BLaER1 treated with 17β-estradiol and CSF1 and Interleukin-3, amounts not matched to agents 10 nM and 100 nM (cell line): ENCODE results near the gene FAM136A.
A peak's percentile ranks its signal among the peaks of the same experiment; 100 is the strongest.

ENCODE experiments used
- H3K27ac ChIP-seq, 11 experiments: shearing (Covaris generic); formaldehyde crosslinking; 2 replicates each; pipeline ENCODE4 v1.8.1; 2022
- H3K27me3 ChIP-seq, 11 experiments: shearing (Covaris generic); formaldehyde crosslinking; 2 replicates each; pipeline ENCODE4 v1.8.1; 2022
- H3K36me3 ChIP-seq, 11 experiments: shearing (Covaris generic); formaldehyde crosslinking; 2 replicates each; pipeline ENCODE4 v1.8.1; 2022
- H3K4me1 ChIP-seq, 10 experiments: shearing (Covaris generic); formaldehyde crosslinking; 2 replicates each; pipeline ENCODE4 v1.8.1; 2022
- H3K4me2 ChIP-seq, 11 experiments: shearing (Covaris generic); formaldehyde crosslinking; 2 replicates each; pipeline ENCODE4 v1.8.1; 2022
- H3K4me3 ChIP-seq, 10 experiments: shearing (Covaris generic); formaldehyde crosslinking; 2 replicates each; pipeline ENCODE4 v1.8.1; 2022
- H3K9ac ChIP-seq, 11 experiments: shearing (Covaris generic); formaldehyde crosslinking; 2 replicates each; pipeline ENCODE4 v1.8.1; 2022
- H3K9me3 ChIP-seq, 11 experiments: shearing (Covaris generic); formaldehyde crosslinking; replicated peaks in 1 of 11; 2 replicates each; pipeline ENCODE4 v1.8.1; 2022
- H4K20me1 ChIP-seq, 11 experiments: shearing (Covaris generic); formaldehyde crosslinking; 2 replicates each; pipeline ENCODE4 v1.8.1; 2022
- Cebpa-rat ChIP-seq, 11 experiments: shearing (Covaris generic); IDR thresholded peaks; 2 replicates each; pipeline ENCODE4 v1.8.1; 2022

Gene FAM136A

DNA sequence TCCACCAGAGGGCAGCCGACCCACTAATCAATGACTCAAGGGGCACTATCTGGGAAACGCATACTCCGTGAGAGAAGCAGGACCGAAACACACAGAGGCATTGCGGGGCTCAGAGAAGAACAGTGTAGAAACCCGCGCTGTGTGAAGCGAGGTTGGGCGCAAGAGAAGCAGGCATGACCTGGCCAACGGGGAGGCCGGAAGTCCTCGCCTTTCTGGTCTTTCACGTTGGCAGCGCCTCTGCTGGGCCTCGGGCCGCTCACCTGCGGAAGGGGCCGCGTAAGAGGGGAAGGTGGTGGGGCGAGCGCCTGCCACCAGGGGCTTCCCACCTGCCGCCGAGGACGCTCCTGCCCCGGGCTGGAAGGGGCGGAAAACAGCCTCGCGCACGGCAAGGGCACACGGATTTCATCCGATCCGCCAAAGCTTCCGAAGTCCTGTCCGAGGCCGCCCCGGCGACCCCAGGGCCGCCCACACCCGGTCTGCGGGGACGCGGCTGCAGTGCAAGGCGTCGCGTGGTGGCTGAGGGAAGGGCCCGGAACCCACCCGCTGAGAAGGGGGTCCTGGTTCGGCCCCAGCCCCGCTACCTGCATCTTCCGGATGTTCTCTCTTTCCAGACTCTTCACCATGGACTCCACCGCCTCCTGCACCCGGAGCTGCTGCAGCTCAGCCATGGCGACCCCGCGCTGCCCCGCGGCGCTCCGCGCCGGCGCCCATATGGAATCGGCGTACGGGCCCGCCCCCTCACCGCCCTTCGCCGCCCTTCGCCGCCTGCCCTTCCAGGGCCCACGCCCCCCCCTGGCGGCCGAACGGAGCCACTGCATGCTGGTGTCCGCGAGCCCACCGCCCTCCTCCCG lies at the start of gene FAM136A:
Gene FAM136A (minus strand): TSS at position 724 of the 851 bp plus-strand sequence. CDS start 56 bp downstream, at position 668.
- no peaks in the 10 kb centered on the region for H3K27me3 ChIP-seq
- H3K4me2 ChIP-seq, result peak within 1 kb of the TSS; percentile 79 to 95 (median 88)
- H4K20me1 ChIP-seq, result peaks cover 0 to 10% (median 5%) of the 10 kb centered on the region in 11 experiments; a peak in 5 of 22 replicates
- peaks cover 0 to 6% (median 0%) of the 10 kb centered on the region in 11 experiments; a peak in 5 of 22 replicates for H3K9me3 ChIP-seq
- TF ChIP-seq Cebpa-rat (IDR thresholded peaks at IDR 0.05), result no peak
- peaks cover 9 to 23% (median 15%) of the 10 kb centered on the region in 10 experiments for H3K4me1 ChIP-seq
- peak within 1 kb of the TSS; percentile 85 to 99 (median 92) for H3K4me3 ChIP-seq
- peaks cover 39 to 45% (median 42%) of the 10 kb centered on the region in 11 experiments for H3K36me3 ChIP-seq
- peak within 1 kb of the TSS; percentile 80 to 94 (median 89) for H3K27ac ChIP-seq
- peak within 1 kb of the TSS; percentile 88 to 96 (median 91) for H3K9ac ChIP-seq

DNA sequence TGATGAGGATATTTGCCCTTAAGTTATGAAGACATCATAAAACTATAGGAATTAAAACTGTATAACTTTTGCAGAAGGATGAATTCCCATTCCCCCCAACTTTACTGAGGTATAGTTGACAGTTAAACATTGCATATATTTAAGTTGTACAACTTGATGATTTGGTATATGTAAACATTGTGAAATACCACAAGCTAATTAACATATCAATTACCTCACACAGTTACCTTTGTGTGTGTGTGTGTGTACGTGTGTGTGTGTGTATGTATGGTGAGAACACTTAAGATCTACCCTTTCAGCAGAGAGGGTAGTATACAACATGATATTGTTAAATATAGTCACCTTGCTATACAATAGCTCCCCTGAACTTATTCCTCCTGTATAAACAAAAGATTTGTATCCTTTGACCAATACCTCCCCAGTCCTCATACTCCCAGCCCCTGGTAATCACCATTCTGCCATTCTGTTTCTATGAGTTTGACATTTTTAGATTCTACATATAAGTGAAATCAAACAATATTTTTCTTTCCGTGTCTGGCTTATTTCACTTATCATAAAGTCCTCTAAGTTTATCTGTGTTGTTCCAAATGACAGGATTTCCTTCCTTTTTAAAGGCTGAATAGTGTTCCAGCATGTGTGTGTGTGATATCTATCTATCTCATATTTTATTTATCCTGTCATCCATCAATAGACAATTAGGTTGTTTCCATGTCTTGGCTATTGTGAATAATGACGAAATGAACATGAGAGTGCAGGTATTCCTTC lies 48.2 kb upstream of the FAM136A start:
- Histone ChIP-seq H3K36me3 (no peaks in the 10 kb centered on the region), H3K9ac (no peak overlapping the region), H3K27ac (no peak overlapping the region), H4K20me1 (no peaks in the 10 kb centered on the region), H3K4me1 (no peaks in the 10 kb centered on the region), H3K9me3 (no peaks in the 10 kb centered on the region), H3K4me2 (no peak overlapping the region), H3K27me3 (no peaks in the 10 kb centered on the region), H3K4me3 (no peak overlapping the region)
- no peak for TF ChIP-seq Cebpa-rat (IDR thresholded peaks at IDR 0.05)

DNA sequence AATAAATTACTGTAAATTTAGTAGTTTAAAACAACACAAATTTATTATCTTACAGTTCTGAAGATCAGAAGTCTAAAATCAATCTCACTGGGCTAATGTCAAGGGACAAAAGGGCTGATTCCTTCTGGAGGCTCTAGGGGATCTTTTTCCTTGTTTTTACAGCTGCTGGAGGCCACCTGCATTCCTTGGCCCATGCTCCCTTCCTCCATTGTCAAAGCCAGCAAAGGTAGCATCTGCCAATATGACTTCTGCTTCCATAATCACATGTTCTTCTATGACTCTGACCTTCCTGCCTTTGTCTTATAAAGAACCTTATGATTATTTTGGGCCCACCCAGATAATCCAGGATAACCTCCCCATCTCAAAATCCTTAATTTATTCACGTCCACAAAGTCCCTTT lies 46.0 kb upstream of the FAM136A start:
- Histone ChIP-seq H3K4me2 (no peak overlapping the region), H3K9me3 (no peaks in the 10 kb centered on the region), H3K4me3 (no peak overlapping the region), H3K27ac (no peak overlapping the region), H3K9ac (no peak overlapping the region), H3K4me1 (no peaks in the 10 kb centered on the region), H3K36me3 (no peaks in the 10 kb centered on the region), H4K20me1 (no peaks in the 10 kb centered on the region), H3K27me3 (no peaks in the 10 kb centered on the region)
- TF ChIP-seq Cebpa-rat (IDR thresholded peaks at IDR 0.05), result no peak

DNA sequence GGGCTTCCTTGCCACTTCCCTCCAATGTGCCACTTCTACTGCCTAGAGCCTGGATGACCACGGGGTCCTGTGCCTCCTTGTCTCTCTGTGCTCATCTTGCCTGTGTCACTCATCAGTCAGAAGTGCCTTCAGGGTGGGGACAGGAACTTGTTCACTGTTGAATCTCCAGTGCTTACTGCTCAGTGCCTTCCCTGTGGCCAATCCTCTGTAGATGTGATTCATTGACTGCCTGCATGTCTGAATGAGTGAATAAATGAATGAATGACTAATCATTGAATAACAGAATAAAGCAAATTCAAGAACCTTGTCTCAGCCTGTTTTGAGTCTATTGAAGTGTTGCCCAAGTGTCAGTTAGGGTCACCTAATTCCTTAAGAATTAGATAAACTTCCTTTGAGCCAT lies 42.3 kb upstream of the FAM136A start:
- no peaks in the 10 kb centered on the region for H4K20me1 ChIP-seq
- no peak overlapping the region for H3K4me3 ChIP-seq
- H3K4me1 ChIP-seq, result peaks cover 7 to 13% (median 11%) of the 10 kb centered on the region in 10 experiments
- no peak overlapping the region for H3K9ac ChIP-seq
- H3K4me2 ChIP-seq, result no peak overlapping the region
- no peak overlapping the region for H3K27ac ChIP-seq
- no peaks in the 10 kb centered on the region for H3K9me3 ChIP-seq
- no peak for TF ChIP-seq Cebpa-rat (IDR thresholded peaks at IDR 0.05)
- H3K36me3 ChIP-seq, result no peaks in the 10 kb centered on the region
- no peaks in the 10 kb centered on the region for H3K27me3 ChIP-seq

DNA sequence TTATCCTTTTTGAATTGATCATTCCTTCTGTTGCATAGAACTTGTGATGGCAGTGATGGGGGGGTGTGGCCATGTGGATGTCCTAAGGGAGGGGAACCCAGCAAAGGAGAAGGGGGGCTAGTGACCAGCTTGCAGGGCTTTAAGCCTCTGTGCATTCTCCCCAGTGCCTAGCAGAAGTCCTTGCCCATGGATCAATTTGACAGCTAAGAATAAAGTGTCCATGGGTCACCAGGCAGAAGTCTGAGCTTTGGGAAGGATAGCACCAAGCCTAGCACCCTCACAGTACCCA lies 39.6 kb upstream of the FAM136A start:
- H3K4me3 ChIP-seq, result no peak overlapping the region
- H3K4me1 ChIP-seq, result peaks cover 7 to 13% (median 11%) of the 10 kb centered on the region in 10 experiments
- no peaks in the 10 kb centered on the region for H3K36me3 ChIP-seq
- H4K20me1 ChIP-seq, result no peaks in the 10 kb centered on the region
- no peaks in the 10 kb centered on the region for H3K9me3 ChIP-seq
- H3K4me2 ChIP-seq, result peak overlapping the region in 10 of 11 experiments; percentile 18 to 76 (median 48); a peak in 15 of 22 replicates
- 0 out of 22 replicates have a peak overlapping the region, but pooled peaks of 1 of the 11 experiments have one; percentile 16 for H3K9ac ChIP-seq
- no peak for TF ChIP-seq Cebpa-rat (IDR thresholded peaks at IDR 0.05)
- H3K27ac ChIP-seq, result peak overlapping the region in 3 of 11 experiments; percentile 3 to 11 (median 7); a peak in 2 of 22 replicates
- H3K27me3 ChIP-seq, result no peaks in the 10 kb centered on the region

DNA sequence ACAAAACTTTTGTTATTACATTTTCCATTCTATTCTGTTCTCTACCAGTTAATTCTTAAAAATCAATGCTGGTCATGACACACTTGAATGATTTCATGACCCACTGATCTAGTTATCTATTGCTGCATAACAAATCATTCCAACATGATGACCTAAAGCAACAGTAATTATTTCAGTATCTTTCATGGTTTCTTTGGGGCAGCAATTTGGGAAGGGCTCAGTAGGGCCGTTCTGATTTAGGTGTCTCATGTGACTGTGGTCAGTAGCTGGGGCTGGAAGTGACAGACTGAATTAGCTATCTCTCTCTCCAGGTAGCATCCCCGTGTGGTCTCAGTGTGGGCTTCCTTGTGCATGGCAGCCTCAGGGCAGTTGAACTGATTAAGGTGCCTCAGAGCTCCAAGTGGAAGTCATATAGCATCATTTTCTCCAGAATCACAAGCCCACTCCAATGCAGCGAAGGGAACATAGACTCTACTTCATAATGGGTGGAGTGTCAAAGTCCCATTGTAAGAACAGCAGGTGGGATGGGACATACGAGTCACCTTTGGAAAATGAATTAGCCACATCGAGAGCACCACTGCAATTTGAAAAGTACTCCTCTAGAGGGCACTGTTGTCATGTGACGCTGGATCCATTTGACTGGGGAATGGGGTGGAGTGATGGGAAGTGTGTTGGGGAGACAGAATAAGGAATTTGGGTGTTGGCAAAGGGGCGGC lies 39.1 kb upstream of the FAM136A start:
- no peaks in the 10 kb centered on the region for H4K20me1 ChIP-seq
- H3K9ac ChIP-seq, result no peak overlapping the region
- H3K4me3 ChIP-seq, result no peak overlapping the region
- H3K4me2 ChIP-seq, result peak overlapping the region in 3 of 11 experiments; percentile 43 to 76 (median 73); a peak in 5 of 22 replicates
- H3K27me3 ChIP-seq, result no peaks in the 10 kb centered on the region
- no peaks in the 10 kb centered on the region for H3K9me3 ChIP-seq
- TF ChIP-seq Cebpa-rat (IDR thresholded peaks at IDR 0.05), result no peak
- H3K36me3 ChIP-seq, result no peaks in the 10 kb centered on the region
- H3K4me1 ChIP-seq, result peaks cover 7 to 13% (median 11%) of the 10 kb centered on the region in 10 experiments
- no peak overlapping the region for H3K27ac ChIP-seq

DNA sequence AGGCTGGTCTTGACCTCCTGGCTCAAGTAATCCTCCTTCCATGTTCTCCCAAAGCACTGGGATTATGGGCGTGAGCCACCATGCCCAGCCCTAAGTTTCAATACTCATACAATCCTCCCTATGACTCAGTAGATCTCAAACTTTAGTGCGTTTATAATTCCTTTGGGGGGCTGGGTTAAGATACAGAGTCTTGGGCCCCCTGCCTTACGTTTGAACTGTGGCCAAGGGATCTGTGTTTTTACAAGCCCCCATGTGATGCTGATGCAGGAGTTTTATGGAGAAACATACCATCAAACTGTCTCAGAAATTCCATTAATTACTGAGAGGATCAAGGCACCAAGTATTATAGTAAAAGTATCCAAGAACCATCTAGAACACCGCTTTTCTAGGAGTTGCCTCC lies 38.2 kb upstream of the FAM136A start:
- no peak for TF ChIP-seq Cebpa-rat (IDR thresholded peaks at IDR 0.05)
- H3K9ac ChIP-seq, result peak overlapping the region in 1 of 11 experiments; percentile 37; a peak in 1 of 22 replicates
- no peaks in the 10 kb centered on the region for H3K27me3 ChIP-seq
- no peak overlapping the region for H3K4me3 ChIP-seq
- no peaks in the 10 kb centered on the region for H3K9me3 ChIP-seq
- peaks cover 7 to 13% (median 11%) of the 10 kb centered on the region in 10 experiments for H3K4me1 ChIP-seq
- H3K36me3 ChIP-seq, result no peaks in the 10 kb centered on the region
- no peaks in the 10 kb centered on the region for H4K20me1 ChIP-seq
- H3K4me2 ChIP-seq, result no peak overlapping the region
- no peak overlapping the region for H3K27ac ChIP-seq

DNA sequence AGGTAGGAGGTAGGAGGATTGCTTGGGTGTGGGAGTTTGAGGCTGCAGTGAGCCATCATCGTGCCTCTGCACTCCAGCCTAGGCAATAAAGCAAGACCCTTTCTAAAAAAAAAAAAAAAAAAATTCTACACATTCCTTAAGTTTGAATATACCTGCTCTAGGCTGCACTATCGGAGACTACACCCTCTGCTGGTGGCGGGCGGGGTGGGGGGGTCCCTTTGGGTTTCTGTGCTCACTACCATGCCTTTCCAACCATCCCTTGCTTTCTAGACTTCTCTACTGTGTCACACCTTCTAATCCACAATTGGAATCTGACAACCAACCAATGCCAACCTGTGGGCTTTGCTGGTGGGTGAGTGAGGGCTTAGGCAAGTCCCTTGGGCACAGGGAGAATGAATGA lies 34.7 kb upstream of the FAM136A start:
- TF ChIP-seq Cebpa-rat (IDR thresholded peaks at IDR 0.05), result no peak
- Histone ChIP-seq H3K4me2 (no peak overlapping the region), H3K27ac (no peak overlapping the region), H3K4me1 (peaks cover 1 to 4% (median 3%) of the 10 kb centered on the region in 10 experiments), H3K9ac (no peak overlapping the region), H3K27me3 (no peaks in the 10 kb centered on the region), H3K4me3 (no peak overlapping the region), H3K36me3 (no peaks in the 10 kb centered on the region), H3K9me3 (no peaks in the 10 kb centered on the region), H4K20me1 (no peaks in the 10 kb centered on the region)

DNA sequence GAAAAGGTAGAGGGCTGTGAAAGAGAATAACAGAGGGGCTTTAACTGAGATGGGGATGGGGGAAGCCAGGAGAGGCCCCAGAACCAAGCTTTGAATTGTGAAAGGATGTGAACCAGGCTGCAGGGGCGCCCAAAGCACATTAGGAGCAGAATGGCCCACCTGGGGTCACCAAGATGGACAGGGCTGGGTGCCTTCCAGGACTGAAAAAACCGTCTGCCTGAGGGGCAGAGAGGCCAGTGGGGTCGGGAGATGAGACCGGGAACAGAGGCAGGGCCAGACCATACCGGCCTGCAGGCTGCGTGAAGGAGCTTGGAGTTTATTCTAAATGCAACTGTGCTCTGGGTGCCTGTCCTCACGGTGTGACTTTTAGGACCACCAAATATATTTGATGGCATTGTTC lies 29.1 kb upstream of the FAM136A start:
- Histone ChIP-seq H3K9me3 (no peaks in the 10 kb centered on the region), H3K27ac (no peak overlapping the region), H3K4me2 (no peak overlapping the region), H3K9ac (no peak overlapping the region), H3K4me3 (no peak overlapping the region), H3K36me3 (no peaks in the 10 kb centered on the region), H4K20me1 (no peaks in the 10 kb centered on the region), H3K27me3 (no peaks in the 10 kb centered on the region), H3K4me1 (no peaks in the 10 kb centered on the region)
- TF ChIP-seq Cebpa-rat (IDR thresholded peaks at IDR 0.05), result no peak
